HepG2 (cell line): ENCODE data around the gene ANO10.

Source experiments
- ATF3 ChIP-seq: sonication (generic); formaldehyde crosslinking; IDR thresholded peaks from 2 replicates; pipeline ENCODE4 v1.4.0; 2020; ENCODE audit warnings: missing genetic modification reagents
- BCL3 ChIP-seq: sonication (generic); formaldehyde crosslinking; IDR thresholded peaks from 2 replicates; pipeline ENCODE4 v1.5.1; 2020; ENCODE audit warnings: mild to moderate bottlenecking, missing genetic modification reagents, moderate library complexity
- POLR2A ChIP-seq, 2 experiments: IDR thresholded peaks; 2 replicates each; pipeline ENCODE4 v1.6.1; 2011; ENCODE audit warnings: low read depth in 2 of 2, low read length in 2 of 2, mild to moderate bottlenecking in 1 of 2, moderate library complexity in 1 of 2; ENCODE audit not compliant: insufficient read depth in 1 of 2
- SIX1 ChIP-seq: sonication (generic); formaldehyde crosslinking; IDR thresholded peaks from 2 replicates; pipeline ENCODE4 v1.4.0; 2020; ENCODE audit warnings: missing genetic modification reagents, borderline replicate concordance
- TAF1 ChIP-seq: sonication (generic); formaldehyde crosslinking; IDR thresholded peaks from 2 replicates; pipeline ENCODE4 v1.4.0; 2020; ENCODE audit warnings: missing genetic modification reagents
- ZBTB2 ChIP-seq: sonication (generic); formaldehyde crosslinking; IDR thresholded peaks from 2 replicates; pipeline ENCODE4 v1.8.0; 2022; ENCODE audit warnings: low read depth, missing genetic modification reagents
- ZNF275 ChIP-seq: sonication (generic); formaldehyde crosslinking; IDR thresholded peaks from 2 replicates; pipeline ENCODE4 v1.8.0; 2022; ENCODE audit warnings: missing genetic modification reagents, mild to moderate bottlenecking, inconsistent platforms, borderline replicate concordance
- ZNF619 ChIP-seq: sonication (generic); formaldehyde crosslinking; IDR thresholded peaks from 2 replicates; pipeline ENCODE4 v1.4.0; 2020; ENCODE audit warnings: mild to moderate bottlenecking, missing genetic modification reagents
- TF ChIP-seq, protein P1 (sequence below): sonication (generic); formaldehyde crosslinking; conservative IDR thresholded peaks from 2 replicates; pipeline ENCODE4 v1.4.0; 2020; ENCODE audit warnings: missing genetic modification reagents
- TF ChIP-seq, protein P2 (sequence below): sonication (generic); formaldehyde crosslinking; IDR thresholded peaks from 2 replicates; pipeline ENCODE4 v1.4.0; 2020; ENCODE audit warnings: missing genetic modification reagents, borderline replicate concordance

- TF ChIP-seq BCL3 (no peak), ZNF275 (no peak), ZNF619 (no peak), ATF3 (CRISPR knock-in tag) (no peak), SIX1 (CRISPR knock-in tag) (no peak), ZBTB2 (CRISPR knock-in tag) (no peak), POLR2A (IDR thresholded peaks at IDR 0.05; ENCODE audit: insufficient read depth in 1 of 2, low read depth in 2 of 2, low read length in 2 of 2) (no peak), TAF1 (no peak)
- TF ChIP-seq, protein P1, sequence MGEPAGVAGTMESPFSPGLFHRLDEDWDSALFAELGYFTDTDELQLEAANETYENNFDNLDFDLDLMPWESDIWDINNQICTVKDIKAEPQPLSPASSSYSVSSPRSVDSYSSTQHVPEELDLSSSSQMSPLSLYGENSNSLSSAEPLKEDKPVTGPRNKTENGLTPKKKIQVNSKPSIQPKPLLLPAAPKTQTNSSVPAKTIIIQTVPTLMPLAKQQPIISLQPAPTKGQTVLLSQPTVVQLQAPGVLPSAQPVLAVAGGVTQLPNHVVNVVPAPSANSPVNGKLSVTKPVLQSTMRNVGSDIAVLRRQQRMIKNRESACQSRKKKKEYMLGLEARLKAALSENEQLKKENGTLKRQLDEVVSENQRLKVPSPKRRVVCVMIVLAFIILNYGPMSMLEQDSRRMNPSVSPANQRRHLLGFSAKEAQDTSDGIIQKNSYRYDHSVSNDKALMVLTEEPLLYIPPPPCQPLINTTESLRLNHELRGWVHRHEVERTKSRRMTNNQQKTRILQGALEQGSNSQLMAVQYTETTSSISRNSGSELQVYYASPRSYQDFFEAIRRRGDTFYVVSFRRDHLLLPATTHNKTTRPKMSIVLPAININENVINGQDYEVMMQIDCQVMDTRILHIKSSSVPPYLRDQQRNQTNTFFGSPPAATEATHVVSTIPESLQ (CRISPR knock-in tag), result no peak
- TF ChIP-seq, protein P2, sequence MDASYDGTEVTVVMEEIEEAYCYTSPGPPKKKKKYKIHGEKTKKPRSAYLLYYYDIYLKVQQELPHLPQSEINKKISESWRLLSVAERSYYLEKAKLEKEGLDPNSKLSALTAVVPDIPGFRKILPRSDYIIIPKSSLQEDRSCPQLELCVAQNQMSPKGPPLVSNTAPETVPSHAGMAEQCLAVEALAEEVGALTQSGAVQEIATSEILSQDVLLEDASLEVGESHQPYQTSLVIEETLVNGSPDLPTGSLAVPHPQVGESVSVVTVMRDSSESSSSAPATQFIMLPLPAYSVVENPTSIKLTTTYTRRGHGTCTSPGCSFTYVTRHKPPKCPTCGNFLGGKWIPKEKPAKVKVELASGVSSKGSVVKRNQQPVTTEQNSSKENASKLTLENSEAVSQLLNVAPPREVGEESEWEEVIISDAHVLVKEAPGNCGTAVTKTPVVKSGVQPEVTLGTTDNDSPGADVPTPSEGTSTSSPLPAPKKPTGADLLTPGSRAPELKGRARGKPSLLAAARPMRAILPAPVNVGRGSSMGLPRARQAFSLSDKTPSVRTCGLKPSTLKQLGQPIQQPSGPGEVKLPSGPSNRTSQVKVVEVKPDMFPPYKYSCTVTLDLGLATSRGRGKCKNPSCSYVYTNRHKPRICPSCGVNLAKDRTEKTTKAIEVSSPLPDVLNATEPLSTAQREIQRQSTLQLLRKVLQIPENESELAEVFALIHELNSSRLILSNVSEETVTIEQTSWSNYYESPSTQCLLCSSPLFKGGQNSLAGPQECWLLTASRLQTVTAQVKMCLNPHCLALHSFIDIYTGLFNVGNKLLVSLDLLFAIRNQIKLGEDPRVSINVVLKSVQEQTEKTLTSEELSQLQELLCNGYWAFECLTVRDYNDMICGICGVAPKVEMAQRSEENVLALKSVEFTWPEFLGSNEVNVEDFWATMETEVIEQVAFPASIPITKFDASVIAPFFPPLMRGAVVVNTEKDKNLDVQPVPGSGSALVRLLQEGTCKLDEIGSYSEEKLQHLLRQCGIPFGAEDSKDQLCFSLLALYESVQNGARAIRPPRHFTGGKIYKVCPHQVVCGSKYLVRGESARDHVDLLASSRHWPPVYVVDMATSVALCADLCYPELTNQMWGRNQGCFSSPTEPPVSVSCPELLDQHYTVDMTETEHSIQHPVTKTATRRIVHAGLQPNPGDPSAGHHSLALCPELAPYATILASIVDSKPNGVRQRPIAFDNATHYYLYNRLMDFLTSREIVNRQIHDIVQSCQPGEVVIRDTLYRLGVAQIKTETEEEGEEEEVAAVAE, result no peak
These were observed 227.7 kb downstream of the ANO10 start for GRCh38 chr3:43394041-43394554.
